Pancreas (tissue), 10 donors: Measurements from ENCODE around the gene RAB3D. TPM values are rescaled to one million over a fixed set of nuclear protein-coding genes. Genes with fewer than 3 reads are reported as not detected.

Experiments used
- ATAC-seq, 4 donors: fragments of 200-7000 bp; cut with Tn5 transposase; one replicate each; pipeline versions ENCODE4 v1.8.0 to v1.9.1; 2020; ENCODE audit warnings: mild to moderate bottlenecking in 4 of 4, moderate library complexity in 4 of 4
- DNase-seq, 6 donors: peaks; one replicate each; pipeline ENCODE4 v3.0.0-alpha.2; 2020
- FAIRE-seq: peaks from 2 replicates; lab custom pipeline; 2012; peaks lifted over from hg19 to GRCh38; lab: Jason Lieb, UNC
- H3K27ac ChIP-seq, 4 donors: fragments of 200-600 bp; sonication (generic); 1 replicate in 3 of 4; 2 replicates in 1 of 4; pipeline versions ENCODE4 v1.5.0 to v1.8.0; 2020
- H3K27me3 ChIP-seq, 4 donors: fragments of 200-600 bp; one replicate each; pipeline ENCODE4 v1.8.0; 2021
- H3K36me3 ChIP-seq, 3 donors: fragments of 200-600 bp; sonication (generic) in 1 of 3; one replicate each; pipeline versions ENCODE4 v1.5.0 to v1.8.0; 2020 to 2021
- H3K4me1 ChIP-seq, 3 donors: fragments of 200-600 bp; one replicate each; pipeline ENCODE4 v1.8.0; 2021
- H3K4me3 ChIP-seq, 4 donors: fragments of 200-600 bp; sonication (generic) in 2 of 4; one replicate each; pipeline versions ENCODE4 v1.5.0 to v1.8.0; 2020 to 2021
- H3K9me3 ChIP-seq, 4 donors: fragments of 200-600 bp; one replicate each; pipeline ENCODE4 v1.8.0; 2021
- WGBS, 2 donors: extraction: QIAGEN DNeasy Blood & Tissue Kit; methylation state at CpG; one replicate each; pipeline ENCODE4 v1.1.7; 2013; 5-methylcytosine and 5-hydroxymethylcytosine counted together
- intact Hi-C, 3 donors: fragments of 100-400 bp; cut with DNase I; formaldehyde crosslinking; loops; one replicate each; pipeline versions ENCODE4 v1.11.1 to v1.14.2; 2022
- polyA plus RNA-seq, 2 donors: library from polyadenylated mRNA; stranded (reverse); fragments of 200-250 nt; gene quantifications; one replicate each; pipeline ENCODE4 v1.2.3, GENCODE V29; 2013
- total RNA-seq, 6 donors: library from RNA; stranded (reverse); fragmentation: NEBNext Ultra II Directional in 4 of 6; extraction: Animal tissue kit (Norgen Biotek cat#: 25700) in 4 of 6; gene quantifications; one replicate each; pipeline versions ENCODE4 v1.2.1 to v1.2.4, GENCODE V29; 2021 to 2023
- TF ChIP-seq, protein P1 (sequence below), 4 donors: fragments of 200-600 bp; sonication (generic) in 3 of 4; IDR thresholded peaks; one replicate each; pipeline versions ENCODE4 v1.5.0 to v1.8.0; 2021; ENCODE audit warnings: antibody characterized with exemption in 4 of 4
- donor health status: healthy with polysubstance abuse.
- donor health status: DM: no; HTN: no; CAD: no; lungs with moderate emphysema.
- donor health status: DM: no; HTN: no; CAD: no.
- donor health status: control.
- donor health status: control.
- donor health status: Bipolar disorder and iron deficiency.
- donor health status: DM: yes; HTN: yes; CAD: no.
- donor health status: DM: no; HTN: no; CAD: no.
- donor health status: DM: no; HTN: no; CAD: no.
- donor health status: DM: yes; HTN: yes; CAD: no.

The RAB3D gene
- total and polyA plus RNA-seq, 8 donors: 11.0 to 134 (median 92.3) TPM

DNA sequence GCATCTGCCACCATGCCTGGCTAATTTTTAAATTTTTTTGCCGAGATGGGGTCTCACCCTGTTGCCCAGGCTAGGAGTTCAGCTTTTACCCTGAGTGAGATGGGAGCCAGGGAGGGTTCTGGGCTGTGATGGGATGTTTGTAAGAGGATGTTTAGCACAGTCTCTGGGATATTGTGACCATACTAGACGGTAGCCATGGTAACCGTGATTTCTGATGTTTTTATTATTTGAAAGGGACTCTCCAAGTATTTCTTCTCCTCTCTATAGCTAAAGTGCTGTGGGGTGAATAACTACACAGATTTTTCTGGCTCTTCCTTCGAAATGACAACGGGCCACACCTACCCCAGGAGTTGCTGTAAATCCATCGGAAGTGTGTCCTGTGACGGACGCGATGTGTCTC, 33.1 kb downstream of the RAB3D start:
- intact Hi-C loops: no loop called here
- no peaks in the 10 kb centered on the region for H3K4me1 ChIP-seq
- ATAC-seq (no peak), FAIRE-seq (no peak), DNase-seq (no peak)
- H3K9me3 ChIP-seq: no peaks in the 10 kb centered on the region
- 72 to 78% methylated on average over 9 of the region's 9 CpGs for WGBS, 2 donors
- H3K27me3 ChIP-seq: no peaks in the 10 kb centered on the region
- no peaks in the 10 kb centered on the region for H3K36me3 ChIP-seq
- TF ChIP-seq, protein P1, sequence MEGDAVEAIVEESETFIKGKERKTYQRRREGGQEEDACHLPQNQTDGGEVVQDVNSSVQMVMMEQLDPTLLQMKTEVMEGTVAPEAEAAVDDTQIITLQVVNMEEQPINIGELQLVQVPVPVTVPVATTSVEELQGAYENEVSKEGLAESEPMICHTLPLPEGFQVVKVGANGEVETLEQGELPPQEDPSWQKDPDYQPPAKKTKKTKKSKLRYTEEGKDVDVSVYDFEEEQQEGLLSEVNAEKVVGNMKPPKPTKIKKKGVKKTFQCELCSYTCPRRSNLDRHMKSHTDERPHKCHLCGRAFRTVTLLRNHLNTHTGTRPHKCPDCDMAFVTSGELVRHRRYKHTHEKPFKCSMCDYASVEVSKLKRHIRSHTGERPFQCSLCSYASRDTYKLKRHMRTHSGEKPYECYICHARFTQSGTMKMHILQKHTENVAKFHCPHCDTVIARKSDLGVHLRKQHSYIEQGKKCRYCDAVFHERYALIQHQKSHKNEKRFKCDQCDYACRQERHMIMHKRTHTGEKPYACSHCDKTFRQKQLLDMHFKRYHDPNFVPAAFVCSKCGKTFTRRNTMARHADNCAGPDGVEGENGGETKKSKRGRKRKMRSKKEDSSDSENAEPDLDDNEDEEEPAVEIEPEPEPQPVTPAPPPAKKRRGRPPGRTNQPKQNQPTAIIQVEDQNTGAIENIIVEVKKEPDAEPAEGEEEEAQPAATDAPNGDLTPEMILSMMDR (IDR thresholded peaks at IDR 0.05): no peak
- H3K4me3 ChIP-seq: no peak overlapping the region
- H3K27ac ChIP-seq: no peak overlapping the region

GRCh38 chr19:11304936-11305335, 34.5 kb downstream of the RAB3D start:
- H3K27ac ChIP-seq: no peak overlapping the region
- FAIRE-seq: no peak
- no peaks in the 10 kb centered on the region for H3K36me3 ChIP-seq
- no peaks in the 10 kb centered on the region for H3K27me3 ChIP-seq
- DNase-seq: no peak
- no peak overlapping the region for H3K4me3 ChIP-seq
- H3K4me1 ChIP-seq: no peaks in the 10 kb centered on the region
- intact Hi-C loops: no loop called here
- TF ChIP-seq, protein P1 (IDR thresholded peaks at IDR 0.05): no peak
- no peak for ATAC-seq
- H3K9me3 ChIP-seq: no peaks in the 10 kb centered on the region
- 89 to 91% methylated on average over 5 of the region's 5 CpGs for WGBS, 2 donors

DNA sequence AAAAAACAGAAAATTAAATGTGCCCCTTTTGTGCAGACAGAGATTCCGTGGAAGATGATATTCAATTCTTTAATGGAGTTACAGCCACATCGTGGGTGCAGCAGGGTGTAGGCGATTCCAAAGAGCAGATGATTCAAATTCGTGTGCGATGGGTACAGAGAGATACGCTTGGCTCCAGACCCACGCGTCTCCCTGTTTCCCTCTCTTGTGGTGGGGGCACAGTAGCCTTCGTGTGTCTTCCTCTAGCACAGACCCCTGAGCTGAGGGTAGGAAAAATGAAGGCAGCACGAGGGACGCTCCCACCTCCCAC, 38.7 kb downstream of the RAB3D start:
- intact Hi-C loops: no loop called here
- no peak for FAIRE-seq
- Histone ChIP-seq H3K27ac (no peak overlapping the region), H3K9me3 (no peaks in the 10 kb centered on the region), H3K4me1 (no peaks in the 10 kb centered on the region), H3K27me3 (no peaks in the 10 kb centered on the region), H3K36me3 (no peaks in the 10 kb centered on the region), H3K4me3 (no peak overlapping the region)
- no peak for DNase-seq
- no peak for ATAC-seq
- TF ChIP-seq, protein P1 (IDR thresholded peaks at IDR 0.05): no peak
- WGBS, 2 donors: 77 to 87% methylated on average over 11 of the region's 11 CpGs

- H3K4me3 ChIP-seq: no peak overlapping the region
- no peak for FAIRE-seq
- no peak for ATAC-seq
Measured at GRCh38 chr19:11299946-11300810, 39.3 kb downstream of the RAB3D start.

More at GRCh38 chr19:11299946-11300810, 39.3 kb downstream of the RAB3D start:
- H3K27me3 ChIP-seq: no peaks in the 10 kb centered on the region
- no peaks in the 10 kb centered on the region for H3K4me1 ChIP-seq
- no peak for DNase-seq
- no peaks in the 10 kb centered on the region for H3K9me3 ChIP-seq
- H3K36me3 ChIP-seq: no peaks in the 10 kb centered on the region
- intact Hi-C loops: loop anchor here (10.0 kb wide), 2 partner anchors 145 to 185 kb away; partner anchors contain the start of gene ELAVL3 (in 1 of the 3)
- 73 to 76% methylated on average over 8 of the region's 8 CpGs for WGBS, 2 donors
- no peak overlapping the region for H3K27ac ChIP-seq
- TF ChIP-seq, protein P1 (IDR thresholded peaks at IDR 0.05): no peak
